IPS-NIHi7 (cell line): ENCODE measurements around the gene C2orf76.
"Not testable (repeated sequence)": the region's sequence is repeated elsewhere in the genome, so short reads cannot be mapped to it uniquely, and the experiment has no call there.

Experiments used
- DNase-seq: peaks from one replicate; pipeline ENCODE4 v3.0.0; 2012; ENCODE audit warnings: mixed read lengths; ENCODE audit errors: extremely low spot score

The C2orf76 gene

GRCh38 chr2:119294671-119295070 lies 72.0 kb downstream of the C2orf76 start:
- DNase-seq = no peak

- no peak for DNase-seq
Measured at GRCh38 chr2:119293900-119294299, 72.7 kb downstream of the C2orf76 start.

- DNase-seq = no peak
Measured at GRCh38 chr2:119293254-119293653, 73.4 kb downstream of the C2orf76 start.

GRCh38 chr2:119292226-119292625 lies 74.4 kb downstream of the C2orf76 start:
- DNase-seq = no peak

GRCh38 chr2:119291588-119292167 lies 75.0 kb downstream of the C2orf76 start:
- DNase-seq = no peak

- peak; percentile 92 for DNase-seq
Measured at GRCh38 chr2:119290859-119291587, 75.6 kb downstream of the C2orf76 start.

GRCh38 chr2:119289642-119290041 lies 77.0 kb downstream of the C2orf76 start:
- DNase-seq = no peak

GRCh38 chr2:119289093-119289492 lies 77.5 kb downstream of the C2orf76 start:
- no peak for DNase-seq

GRCh38 chr2:119288576-119288975 lies 78.1 kb downstream of the C2orf76 start:
- no peak for DNase-seq

- no peak for DNase-seq
Measured at GRCh38 chr2:119286661-119287060, 80.0 kb downstream of the C2orf76 start.

GRCh38 chr2:119283873-119284331 lies 82.7 kb downstream of the C2orf76 start:
- no peak for DNase-seq

GRCh38 chr2:119282996-119283511 lies 83.6 kb downstream of the C2orf76 start:
- no peak for DNase-seq

GRCh38 chr2:119282146-119282995 lies 84.3 kb downstream of the C2orf76 start:
- no peak for DNase-seq

GRCh38 chr2:119280680-119281079 lies 86.0 kb downstream of the C2orf76 start:
- no peak for DNase-seq

GRCh38 chr2:119279666-119280065 lies 87.0 kb downstream of the C2orf76 start:
- no peak for DNase-seq

GRCh38 chr2:119278946-119279345 lies 87.7 kb downstream of the C2orf76 start:
- no peak for DNase-seq

GRCh38 chr2:119278385-119278784 lies 88.2 kb downstream of the C2orf76 start:
- not testable (repeated sequence) for DNase-seq

- DNase-seq = no peak
Measured at GRCh38 chr2:119276864-119277263, 89.8 kb downstream of the C2orf76 start.

GRCh38 chr2:119267604-119268003 lies 99.0 kb downstream of the C2orf76 start:
- no peak for DNase-seq

GRCh38 chr2:119266091-119266589 lies 100.5 kb downstream of the C2orf76 start:
- no peak for DNase-seq

GRCh38 chr2:119265693-119266066 lies 101.0 kb downstream of the C2orf76 start:
- no peak for DNase-seq
